Large intestine (tissue), 3 donors: ENCODE data around the gene GPR15LG. TPM values are rescaled to one million over a fixed set of nuclear protein-coding genes. Genes with fewer than 3 reads are reported as not detected.

ENCODE experiments used
- DNase-seq, 2 donors: peaks; one replicate each; pipeline versions ENCODE4 v3.0.0 to v3.0.0-alpha.2; 2013
- H3K27ac ChIP-seq: one replicate; pipeline ENCODE4 v1.5.1; 2013; ENCODE audit warnings: low read length
- H3K27me3 ChIP-seq: 2 replicates; pipeline ENCODE4 v1.6.1; 2013; ENCODE audit warnings: low read length; ENCODE audit not compliant: control insufficient read depth, insufficient read depth
- H3K36me3 ChIP-seq: 2 replicates; pipeline ENCODE4 v1.6.1; 2013; ENCODE audit warnings: low read length; ENCODE audit not compliant: control insufficient read depth, insufficient read depth
- H3K4me1 ChIP-seq: one replicate; pipeline ENCODE4 v1.6.1; 2013; ENCODE audit warnings: low read length; ENCODE audit not compliant: control insufficient read depth, insufficient read depth
- H3K4me3 ChIP-seq: one replicate; pipeline ENCODE4 v1.5.1; 2013; ENCODE audit warnings: low read length
- H3K9me3 ChIP-seq: one replicate; pipeline ENCODE4 v1.6.1; 2013; ENCODE audit warnings: mild to moderate bottlenecking, low read depth, low read length, moderate library complexity; ENCODE audit not compliant: control insufficient read depth
- WGBS: methylation state at CpG from one replicate; pipeline ENCODE4 v1.1.5; 2013; ENCODE audit warnings: low lambda C conversion rate; ENCODE audit not compliant: insufficient coverage; 5-methylcytosine and 5-hydroxymethylcytosine counted together
- polyA plus RNA-seq: library from polyadenylated mRNA; unstranded; fragments of 120-200 nt; gene quantifications from one replicate; pipeline ENCODE4 v1.2.1, GENCODE V29; 2013

The GPR15LG gene
- polyA plus RNA-seq, 1 donor, result 1.4 TPM

DNA sequence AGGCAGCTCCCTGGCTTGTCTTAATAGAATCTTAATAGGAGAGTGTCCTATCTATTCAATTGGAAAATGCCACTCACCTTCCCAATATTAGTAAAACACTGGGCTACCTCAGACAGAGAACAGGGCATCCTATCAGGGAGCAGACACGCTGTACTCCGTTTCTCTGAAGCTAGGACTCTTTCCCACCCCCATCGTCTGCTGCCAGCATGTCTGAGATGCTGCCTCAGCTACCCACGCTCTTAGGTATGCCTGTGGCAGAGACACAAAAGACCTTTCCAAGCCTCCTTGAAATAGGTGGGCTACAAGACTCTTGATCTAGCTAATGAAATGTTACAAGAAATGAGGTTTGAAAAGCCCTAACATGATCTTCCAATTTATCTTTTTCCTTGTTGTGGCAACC is 54.2 kb downstream of the GPR15LG start:
- no peaks in the 10 kb centered on the region for H3K27me3 ChIP-seq

DNA sequence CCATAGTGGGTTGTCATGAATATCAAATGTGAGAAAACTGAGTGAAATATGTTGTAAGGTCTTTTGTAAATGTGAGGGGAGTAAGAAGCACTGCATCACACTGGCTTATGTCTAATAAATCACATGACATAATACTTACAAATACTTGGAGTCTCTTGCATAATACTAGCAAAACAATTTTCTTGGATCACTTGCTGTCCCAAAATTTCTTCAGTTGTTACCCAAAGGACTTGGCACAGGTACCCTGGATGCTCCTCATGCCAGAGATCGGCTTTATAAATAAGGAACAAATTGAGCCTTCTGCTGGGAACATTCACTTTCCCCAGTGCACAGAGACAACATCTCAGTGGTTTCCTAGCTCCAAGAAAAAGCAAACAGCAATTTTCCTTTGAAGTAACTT is 56.8 kb downstream of the GPR15LG start:
- no peak for DNase-seq
- Histone ChIP-seq H3K27ac (no peak overlapping the region), H3K4me3 (no peak overlapping the region), H3K27me3 (peaks cover 2% of the 10 kb centered on the region), H3K9me3 (no peaks in the 10 kb centered on the region), H3K4me1 (no peaks in the 10 kb centered on the region), H3K36me3 (no peaks in the 10 kb centered on the region)
- WGBS, result no CpG with 5 or more reads among the region's 1 CpG

More for the DNA sequence above, 54.2 kb downstream of the GPR15LG start:
- Histone ChIP-seq H3K36me3 (no peaks in the 10 kb centered on the region), H3K4me1 (no peaks in the 10 kb centered on the region), H3K27ac (no peak overlapping the region), H3K4me3 (no peak overlapping the region), H3K9me3 (no peaks in the 10 kb centered on the region)
- no CpG with 5 or more reads among the region's 4 CpGs for WGBS
- no peak for DNase-seq

DNA sequence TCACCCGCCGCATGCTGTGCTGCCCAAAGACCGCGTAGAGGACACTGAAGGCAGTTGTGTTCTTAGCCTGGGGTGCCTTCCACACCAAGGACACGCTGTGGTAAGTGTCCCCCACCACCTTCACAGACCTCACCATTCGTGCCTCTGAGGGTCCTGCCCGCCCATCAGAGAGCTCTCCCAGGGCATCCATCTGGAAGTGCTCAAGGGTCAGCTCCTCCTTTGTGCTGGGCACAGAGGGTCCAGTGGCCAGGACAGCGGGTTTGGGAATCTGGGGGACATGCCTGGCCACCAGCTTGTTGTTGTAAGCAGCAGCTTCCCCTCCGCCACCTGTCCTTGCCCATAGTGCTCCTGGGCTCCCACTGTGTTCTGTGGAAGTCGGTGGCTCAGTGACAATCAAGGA is 58.8 kb downstream of the GPR15LG start:
- WGBS, result no CpG with 5 or more reads among the region's 10 CpGs
- H3K27ac ChIP-seq, result no peak overlapping the region

DNA sequence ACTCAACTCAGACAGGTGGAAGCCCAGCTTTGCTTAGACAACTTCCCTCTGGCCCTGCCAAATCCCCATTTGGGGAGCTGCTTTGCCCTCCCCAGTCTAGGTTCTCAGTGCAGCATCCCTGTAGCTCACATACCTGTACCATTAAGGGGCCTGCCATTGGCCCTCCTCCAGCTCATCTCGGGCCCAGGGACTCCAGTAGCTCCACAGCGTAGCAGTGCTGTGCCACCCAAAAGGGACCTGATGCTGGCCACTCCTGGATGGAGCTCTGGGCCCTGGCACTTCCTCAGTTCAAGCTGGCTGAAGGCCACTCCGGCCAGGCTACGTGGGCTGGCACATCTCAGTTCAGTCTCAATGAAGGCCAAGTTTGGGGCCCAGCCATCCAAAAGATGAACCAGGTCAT is 60.3 kb downstream of the GPR15LG start:
- no peak for DNase-seq
- peaks cover 14% of the 10 kb centered on the region for H3K27me3 ChIP-seq

More for the DNA sequence above, 58.8 kb downstream of the GPR15LG start:
- Histone ChIP-seq H3K4me1 (no peaks in the 10 kb centered on the region), H3K36me3 (no peaks in the 10 kb centered on the region), H3K27me3 (peaks cover 10% of the 10 kb centered on the region), H3K4me3 (no peak overlapping the region), H3K9me3 (no peaks in the 10 kb centered on the region)
- no peak for DNase-seq

DNA sequence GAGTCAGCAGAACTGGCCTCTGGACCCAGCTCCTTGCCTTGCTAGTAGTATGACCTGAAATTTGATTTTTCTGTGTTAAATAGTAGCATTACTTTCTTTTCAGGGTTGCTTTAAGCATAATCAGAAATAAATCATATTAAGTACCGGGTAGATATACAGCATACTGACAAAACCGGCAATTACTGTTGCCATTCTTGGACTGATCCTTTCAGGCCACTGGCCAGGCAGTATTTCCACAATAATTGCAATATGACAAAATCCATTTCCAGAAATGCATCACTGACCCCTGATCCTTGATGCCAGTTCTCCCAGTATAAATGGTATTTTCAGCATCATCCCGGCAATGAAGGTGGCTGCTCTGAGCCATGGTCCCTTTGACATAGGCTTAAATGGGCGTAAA is 60.9 kb downstream of the GPR15LG start:
- H3K4me3 ChIP-seq, result no peak overlapping the region
- H3K27ac ChIP-seq, result no peak overlapping the region
- no CpG with 5 or more reads among the region's 4 CpGs for WGBS
- peaks cover 14% of the 10 kb centered on the region for H3K27me3 ChIP-seq
- no peak for DNase-seq
- H3K9me3 ChIP-seq, result no peaks in the 10 kb centered on the region
- H3K36me3 ChIP-seq, result no peaks in the 10 kb centered on the region
- no peaks in the 10 kb centered on the region for H3K4me1 ChIP-seq

More for the DNA sequence above, 60.3 kb downstream of the GPR15LG start:
- no peak overlapping the region for H3K27ac ChIP-seq
- no CpG with 5 or more reads among the region's 4 CpGs for WGBS
- H3K9me3 ChIP-seq, result no peaks in the 10 kb centered on the region
- no peaks in the 10 kb centered on the region for H3K36me3 ChIP-seq
- no peaks in the 10 kb centered on the region for H3K4me1 ChIP-seq
- H3K4me3 ChIP-seq, result no peak overlapping the region

Other genes starting within 250 kb of the GPR15LG start
- 135 TPM for gene GHITM, start 34.3 kb upstream of the GPR15LG start, polyA plus RNA-seq
- 0.42 TPM for gene CDHR1, start 20.7 kb downstream of the GPR15LG start, polyA plus RNA-seq
- gene LRIT2, start 51.7 kb downstream of the GPR15LG start, polyA plus RNA-seq, result not detected
- gene LRIT1, start 67.7 kb downstream of the GPR15LG start, polyA plus RNA-seq, result not detected
- 0.27 TPM for gene RGR, start 71.3 kb downstream of the GPR15LG start, polyA plus RNA-seq
- 16.9 TPM for gene CCSER2, start 154.8 kb downstream of the GPR15LG start, polyA plus RNA-seq